ENCODE results near the gene GNAI3.

GNAI3 gene

DNA sequence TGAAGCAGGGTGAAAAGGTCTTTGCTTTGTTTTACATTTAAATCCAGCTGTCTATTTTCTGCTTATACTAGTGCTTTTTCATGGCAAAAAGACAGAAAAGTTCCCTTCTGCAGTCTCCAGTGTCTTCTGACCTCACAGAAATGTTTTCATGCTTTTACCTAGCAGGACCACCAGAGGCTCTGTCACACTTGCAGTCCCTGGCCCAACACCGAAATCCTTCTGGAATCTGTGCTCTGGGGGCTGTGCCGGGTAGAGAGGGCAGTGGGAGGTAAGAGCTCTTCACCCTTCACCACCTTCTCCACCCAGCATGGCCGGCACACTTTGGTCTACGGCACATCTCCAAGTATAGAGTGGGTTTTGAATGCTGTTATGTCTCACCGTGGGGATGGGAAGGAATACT is 50.2 kb downstream of the GNAI3 start:
- no peak for DNase-seq

DNA sequence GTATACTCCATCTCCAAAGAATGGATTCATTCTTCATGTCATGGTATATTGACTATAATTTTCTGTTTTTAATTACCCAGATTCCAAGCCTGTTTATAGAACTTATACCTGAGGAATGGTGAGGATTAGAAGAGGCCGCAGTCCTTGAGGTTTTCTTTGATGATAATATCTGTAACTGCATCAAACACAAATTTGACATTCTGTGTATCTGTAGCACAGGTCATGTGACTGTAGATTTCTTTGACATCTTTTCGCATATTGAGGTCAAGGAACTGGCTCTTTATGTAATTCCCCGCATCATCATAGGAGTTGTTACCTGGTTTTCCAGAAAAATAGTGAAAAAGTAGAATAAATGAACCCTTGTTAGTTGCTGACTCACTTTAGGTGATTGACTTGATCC is 54.8 kb downstream of the GNAI3 start:
- DNase-seq = no peak

DNA sequence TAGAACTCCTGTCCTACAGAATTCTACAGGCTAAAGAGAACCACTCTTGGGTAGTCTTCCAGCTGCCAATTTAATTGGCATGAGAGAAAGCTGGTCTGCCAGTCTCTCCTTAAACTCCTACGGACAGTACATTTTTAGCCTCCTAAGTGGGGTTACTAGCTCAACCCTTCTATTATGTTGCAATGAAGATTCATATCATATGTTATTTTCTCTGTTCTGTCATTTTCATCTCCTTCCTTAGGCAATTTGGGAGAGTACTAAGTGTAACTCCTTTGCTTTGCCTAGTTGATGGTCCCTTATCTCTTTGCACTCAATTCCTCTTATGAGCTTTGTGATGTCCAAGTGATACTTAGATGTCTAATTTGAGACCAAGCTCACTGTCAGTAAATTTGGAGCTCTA is 57.0 kb downstream of the GNAI3 start:
- DNase-seq = no peak

DNA sequence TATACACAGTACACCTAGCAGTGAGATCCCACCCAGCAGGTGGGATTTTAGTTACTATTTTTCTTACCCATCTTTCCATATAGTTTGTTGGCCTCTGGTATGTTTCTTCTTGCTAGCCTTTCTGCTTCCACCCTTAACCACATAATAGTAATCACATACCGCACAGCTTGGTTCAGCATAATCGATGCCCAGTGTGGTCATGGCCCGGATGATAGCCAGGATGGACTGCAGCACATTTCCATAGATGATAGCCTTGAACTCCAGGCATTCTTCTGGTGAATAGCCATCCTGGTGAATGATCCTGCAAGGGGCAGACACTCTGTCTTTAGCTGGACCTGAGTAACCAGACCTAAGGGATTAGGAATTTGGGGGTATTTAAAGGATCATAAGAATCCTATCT is 61.5 kb downstream of the GNAI3 start:
- DNase-seq = no peak

DNA sequence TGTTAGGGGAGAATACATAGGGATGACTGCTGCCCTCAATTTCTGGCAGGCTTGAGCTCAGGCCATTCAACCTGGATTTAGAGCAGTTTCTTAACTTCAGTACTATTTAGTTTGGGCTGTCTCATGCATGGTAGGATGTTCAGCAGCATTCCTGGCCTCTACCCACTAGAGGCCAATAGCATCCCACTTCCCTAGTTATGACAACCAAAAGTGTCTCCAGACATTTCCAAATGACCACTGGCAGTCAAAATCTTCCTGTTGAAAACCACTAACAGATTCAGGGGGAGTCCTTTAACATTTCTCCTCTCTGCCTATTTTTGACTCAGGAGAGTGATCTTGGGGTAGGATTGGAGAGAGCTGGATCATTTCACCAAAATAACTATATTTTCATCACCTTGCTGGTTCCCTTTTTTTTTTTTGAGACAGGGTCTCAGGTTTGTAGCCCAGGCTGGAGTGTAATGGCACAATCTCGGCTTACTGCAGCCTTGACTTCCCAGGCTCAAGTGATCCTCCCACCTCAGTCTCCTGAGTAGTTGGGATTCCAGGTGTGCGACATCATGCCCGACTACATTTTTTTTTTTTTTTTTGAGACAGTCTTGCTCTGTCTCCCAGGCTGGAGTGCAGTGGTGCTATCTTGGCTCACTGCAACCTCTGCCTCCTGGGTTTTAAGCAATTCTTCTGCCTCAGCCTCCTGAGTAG is 62.3 kb downstream of the GNAI3 start:
- DNase-seq = no peak

DNA sequence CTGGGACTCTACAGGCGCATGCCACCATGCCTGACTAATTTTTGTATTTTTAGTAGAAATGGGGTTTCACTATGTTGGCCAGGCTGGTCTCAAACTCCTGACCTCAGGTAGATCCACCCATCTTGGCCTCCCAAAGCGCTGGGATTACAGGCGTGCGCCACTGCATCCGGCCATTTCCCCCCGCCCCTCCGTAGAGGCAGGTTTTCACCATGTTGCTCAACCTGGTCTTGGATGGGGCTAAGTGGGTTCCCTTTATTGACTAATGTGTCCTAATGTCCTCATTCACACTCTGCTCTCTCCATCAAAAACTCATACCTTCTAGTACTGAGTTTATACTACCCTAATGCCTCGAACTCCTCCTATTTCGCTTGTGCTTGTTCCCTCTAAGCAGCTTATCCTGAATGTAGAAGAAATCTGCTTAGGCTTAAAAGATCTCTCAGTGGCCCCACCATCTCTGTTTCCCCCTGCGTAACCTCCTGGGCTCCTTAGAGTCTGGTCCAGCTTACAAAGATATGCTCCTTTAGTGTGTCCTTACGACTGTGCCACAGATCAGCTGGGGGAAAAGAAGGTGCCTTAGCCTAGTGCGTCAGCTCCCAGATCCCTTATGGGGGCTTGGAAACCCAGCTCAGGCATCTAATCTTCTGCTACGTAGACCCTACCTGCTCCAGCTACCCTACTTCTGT is 63.0 kb downstream of the GNAI3 start:
- no peak for DNase-seq

DNA sequence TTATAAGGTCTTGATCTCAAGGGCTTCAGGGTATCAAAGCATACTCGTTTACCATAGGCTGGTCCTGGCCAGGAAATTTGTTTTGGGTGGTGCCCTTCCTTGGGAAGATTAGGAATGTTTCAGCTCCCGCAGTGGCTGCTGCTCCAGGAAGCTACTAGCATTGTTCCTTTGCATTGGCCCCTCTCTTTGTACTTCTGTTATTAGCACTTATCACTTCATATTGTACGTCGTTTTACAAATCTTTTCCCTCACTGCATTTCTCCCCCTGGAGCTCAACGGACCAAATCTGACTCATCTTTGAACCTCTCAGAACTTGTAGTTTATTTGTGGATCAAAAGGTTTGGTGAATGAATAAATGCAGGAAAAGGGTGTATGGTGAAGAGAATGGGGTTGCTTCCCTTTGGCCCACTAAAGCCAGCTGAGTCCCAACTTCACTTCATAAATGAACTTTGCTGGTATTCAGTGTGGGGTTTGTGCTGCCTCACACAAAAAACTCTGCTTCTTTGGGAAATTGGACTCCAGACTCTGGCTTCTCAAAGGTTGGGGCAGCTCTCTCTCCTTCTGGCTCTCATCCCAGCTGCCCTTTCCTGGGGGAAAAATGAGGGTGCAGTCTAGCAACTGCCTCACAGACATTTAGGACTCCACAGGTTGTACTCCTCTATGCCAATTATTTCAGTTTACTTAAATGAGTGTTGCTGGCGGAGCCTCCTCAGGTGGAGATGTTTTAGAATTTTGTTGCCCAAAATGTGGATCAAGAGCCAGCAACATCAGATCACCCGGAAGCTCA is 65.1 kb downstream of the GNAI3 start:
- DNase-seq = no peak

DNA sequence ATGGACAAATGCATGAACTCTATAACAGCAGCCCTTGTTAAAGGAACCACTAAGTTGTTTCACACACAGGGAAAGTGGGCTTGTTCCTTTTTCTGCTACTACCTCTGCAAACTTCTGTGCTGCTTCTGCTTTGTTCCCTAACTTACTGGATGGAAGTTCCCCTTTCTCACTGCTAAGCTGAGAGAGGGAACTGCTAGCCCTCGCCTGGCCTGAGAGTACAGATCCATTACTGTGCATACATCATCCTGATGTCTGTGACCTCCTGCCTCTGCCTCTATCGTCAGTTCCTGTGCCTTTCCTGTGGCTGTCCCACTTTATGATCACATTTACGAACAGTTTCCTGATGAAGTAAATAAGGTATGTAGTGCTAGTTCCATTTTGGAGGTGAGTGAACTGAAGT is 67.5 kb downstream of the GNAI3 start:
- no peak for DNase-seq

DNA sequence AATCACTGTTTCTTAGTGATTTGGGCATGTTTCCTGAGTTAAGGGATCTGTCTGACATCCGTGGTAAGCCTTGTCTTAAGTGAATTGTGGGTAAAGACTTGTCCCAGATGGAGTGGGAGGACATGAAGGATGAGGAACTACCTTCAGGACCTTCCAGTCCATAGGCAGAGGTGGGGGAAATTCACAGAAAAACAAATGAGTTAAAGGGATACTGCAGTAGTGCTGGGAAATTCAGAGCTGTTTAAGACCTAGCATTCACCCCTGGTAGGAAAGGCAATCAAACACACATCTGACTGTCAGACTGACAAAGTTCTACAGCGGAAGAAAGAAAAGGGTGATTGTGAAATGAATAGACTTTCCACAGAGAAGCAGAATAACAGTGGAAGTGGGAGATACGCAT is 68.0 kb downstream of the GNAI3 start:
- no peak for DNase-seq

DNA sequence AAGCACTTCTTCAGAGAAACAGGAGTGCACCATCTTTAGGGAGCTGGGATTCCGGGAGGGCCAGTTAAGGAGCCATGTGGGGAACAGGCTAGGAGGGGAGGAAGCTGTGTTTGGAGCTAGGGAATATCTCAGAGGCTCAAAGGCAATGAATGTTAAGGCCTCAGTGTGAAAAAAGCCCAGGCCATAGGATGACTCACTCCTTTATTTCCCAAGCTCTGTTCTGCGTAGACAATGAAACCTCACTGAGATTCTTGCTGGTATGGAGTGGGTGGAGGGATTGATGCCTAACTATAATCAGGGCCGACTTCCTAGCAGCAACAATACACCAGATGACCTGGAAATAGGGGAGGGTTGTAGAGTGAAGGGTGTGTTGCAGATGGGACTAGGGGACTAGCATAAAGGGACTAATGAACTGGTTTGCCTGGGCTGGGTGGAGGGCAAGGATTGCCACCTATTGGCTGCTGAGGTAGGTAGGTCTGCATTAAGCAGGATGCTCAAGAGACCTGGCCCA is 68.9 kb downstream of the GNAI3 start:
- no peak for DNase-seq

DNA sequence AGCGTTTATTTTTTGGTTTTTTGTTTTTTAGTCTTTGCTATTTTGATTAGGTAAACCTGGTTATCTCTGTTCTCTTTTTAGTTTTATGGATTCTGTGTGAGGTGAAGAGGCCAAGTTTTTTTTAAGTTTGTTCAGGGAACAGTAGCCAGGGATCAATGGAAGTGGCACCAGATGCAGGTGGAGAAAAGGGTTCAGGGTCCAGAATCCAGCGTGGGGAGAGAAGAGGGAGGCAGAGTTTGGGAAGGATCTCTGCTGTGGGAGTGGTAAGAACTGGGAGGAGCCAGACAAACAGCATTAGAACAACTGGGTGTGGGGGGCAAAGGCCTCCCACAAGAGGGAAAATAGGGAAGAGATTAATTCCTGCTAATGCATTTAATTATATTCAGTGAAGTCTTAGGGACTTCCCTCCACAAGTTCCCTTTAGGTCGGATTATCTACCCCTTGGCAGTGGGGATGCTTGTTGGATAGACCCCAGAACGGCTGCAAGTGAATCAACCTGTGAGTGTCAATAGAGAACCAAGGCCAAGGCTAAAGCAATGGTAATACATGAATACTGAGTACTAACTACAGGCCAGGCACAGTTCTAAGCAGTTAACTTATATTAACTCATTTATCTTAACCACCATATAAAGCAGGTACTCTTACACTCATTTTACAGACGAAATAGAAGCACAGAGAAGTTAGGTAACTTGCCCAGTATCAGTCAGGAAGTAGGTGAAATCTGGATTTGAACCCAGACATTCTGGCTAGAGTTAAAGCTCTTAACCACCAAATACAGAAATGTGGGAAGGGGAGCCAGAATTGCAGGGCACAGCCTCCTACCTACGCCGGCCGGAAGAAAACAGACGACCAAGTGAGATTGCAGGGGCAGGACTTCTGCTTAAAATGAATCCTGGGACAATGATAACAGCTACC is 70.5 kb downstream of the GNAI3 start:
- DNase-seq = no peak

DNA sequence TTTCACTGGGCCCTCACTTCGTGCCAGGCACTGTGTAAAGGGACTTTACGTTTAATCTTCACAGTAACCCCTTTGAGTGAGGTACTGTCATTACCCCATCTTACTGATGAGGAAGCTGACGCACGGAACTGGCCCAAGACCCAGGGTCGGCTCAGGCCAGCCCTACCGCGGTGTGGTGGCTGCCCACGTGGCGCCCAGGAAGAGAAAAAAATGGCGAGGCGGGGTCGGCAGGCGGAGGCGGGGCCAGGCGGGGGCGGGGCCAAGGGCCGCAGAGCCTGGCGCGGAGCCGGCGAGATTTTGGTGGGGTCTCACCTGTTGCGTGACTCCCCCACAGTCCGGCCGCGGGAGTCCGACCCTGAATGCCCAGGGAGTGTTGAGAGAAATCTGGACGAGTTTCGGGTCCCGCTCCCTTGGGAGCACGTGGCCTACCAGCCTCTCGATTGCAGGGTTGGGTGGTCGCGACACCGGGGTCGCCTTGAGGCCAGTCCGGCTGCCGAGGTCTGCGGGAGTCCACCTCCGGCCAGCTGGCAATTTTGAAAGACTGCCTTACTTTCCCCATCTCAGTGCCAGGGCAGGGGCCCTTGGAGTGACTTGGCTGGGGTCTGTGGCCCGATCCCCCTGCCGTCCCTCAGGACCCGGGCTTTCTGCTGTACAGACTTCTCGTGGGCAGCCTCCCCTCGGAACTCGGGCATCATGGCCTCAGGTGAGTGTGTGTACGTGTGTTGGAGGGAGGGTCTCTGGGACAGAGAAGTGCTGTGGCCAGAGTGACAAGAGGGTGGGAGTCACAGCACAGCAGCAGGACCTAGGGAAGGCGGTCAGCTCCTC is 71.4 kb downstream of the GNAI3 start, which contains the start of the genes AMPD2 and GNAT2:
TSS of gene AMPD2 (plus strand) at position 262 of the 825 bp plus-strand sequence. CDS start 1,339 bp downstream, outside the sequence.
TSS of gene GNAT2 (minus strand) at position 41 of the 825 bp plus-strand sequence. CDS start 6,746 bp downstream, outside the sequence.
- peak; percentile 76 for DNase-seq

DNA sequence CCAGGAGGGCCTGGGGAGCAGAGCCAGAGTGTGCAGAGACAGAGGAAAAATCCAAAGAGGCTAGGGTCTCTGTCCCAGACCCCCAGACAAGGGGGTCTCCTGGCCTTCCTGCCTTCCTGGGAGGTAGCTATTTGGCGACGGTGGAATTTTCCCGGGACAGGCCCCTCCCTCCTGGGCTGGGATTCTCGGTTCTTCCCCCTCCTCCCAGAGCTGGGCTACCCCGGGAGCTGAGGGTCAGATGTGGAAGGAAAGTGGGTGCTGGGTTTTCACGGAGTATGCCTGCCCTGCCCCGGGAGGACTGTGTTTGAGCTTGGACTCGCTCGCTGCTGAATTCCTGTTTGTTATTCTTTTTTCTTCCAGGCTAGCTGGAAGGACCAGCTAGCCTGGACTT is 72.0 kb downstream of the GNAI3 start:
- no peak for DNase-seq

DNA sequence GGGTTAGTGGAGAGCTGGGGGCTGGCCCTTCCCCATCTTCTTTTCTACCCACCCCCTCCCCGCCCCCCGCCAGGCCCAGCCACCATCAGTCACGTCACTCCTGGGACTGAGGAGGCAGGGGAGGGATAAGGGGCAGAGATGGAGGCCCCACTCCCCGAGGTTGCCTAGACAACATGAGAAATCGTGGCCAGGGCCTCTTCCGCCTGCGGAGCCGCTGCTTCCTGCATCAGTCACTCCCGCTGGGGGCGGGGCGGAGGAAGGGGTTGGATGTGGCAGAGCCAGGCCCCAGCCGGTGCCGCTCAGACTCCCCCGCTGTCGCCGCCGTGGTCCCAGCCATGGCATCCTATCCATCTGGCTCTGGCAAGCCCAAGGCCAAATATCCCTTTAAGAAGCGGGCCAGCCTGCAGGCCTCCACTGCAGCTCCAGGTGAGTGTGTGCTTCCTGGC is 72.4 kb downstream of the GNAI3 start:
- peak; percentile 98 for DNase-seq

DNA sequence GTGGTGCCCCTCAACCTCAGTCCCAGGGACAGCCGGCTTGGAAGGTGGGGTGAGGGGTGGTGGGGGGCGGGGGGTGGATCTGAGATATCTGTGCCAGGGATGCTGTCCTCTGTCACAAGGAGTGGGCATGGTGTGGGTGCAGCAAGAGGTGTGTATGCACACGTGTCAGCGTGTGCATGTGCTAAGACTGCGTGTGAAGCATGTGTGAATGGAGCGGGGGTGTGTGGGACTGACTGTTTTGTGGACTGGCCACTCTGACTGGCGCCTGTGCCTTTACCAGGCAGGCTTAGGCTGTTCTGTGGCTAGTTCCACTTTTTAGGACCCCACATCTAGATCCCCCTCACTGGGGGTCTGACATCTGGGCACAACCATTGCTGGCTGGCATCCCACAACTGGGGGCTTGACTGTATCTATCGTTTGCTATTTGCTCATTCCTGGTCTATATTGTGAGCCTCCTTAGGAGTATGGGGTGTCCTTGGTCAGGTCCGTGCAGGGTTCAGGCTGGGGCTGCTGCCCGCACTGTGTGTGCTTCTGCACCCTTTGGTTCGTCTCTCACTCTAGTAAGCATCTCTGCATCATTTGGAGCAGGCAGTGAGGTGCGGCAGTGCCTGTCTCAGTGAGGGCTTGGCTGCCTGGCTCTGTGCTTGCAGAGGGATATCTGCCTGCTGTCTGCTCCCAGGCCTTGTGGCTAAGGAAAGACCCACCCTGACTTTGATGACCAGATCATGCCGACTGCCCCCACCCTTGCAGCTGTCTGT is 73.1 kb downstream of the GNAI3 start:
- peak; percentile 38 for DNase-seq

DNA sequence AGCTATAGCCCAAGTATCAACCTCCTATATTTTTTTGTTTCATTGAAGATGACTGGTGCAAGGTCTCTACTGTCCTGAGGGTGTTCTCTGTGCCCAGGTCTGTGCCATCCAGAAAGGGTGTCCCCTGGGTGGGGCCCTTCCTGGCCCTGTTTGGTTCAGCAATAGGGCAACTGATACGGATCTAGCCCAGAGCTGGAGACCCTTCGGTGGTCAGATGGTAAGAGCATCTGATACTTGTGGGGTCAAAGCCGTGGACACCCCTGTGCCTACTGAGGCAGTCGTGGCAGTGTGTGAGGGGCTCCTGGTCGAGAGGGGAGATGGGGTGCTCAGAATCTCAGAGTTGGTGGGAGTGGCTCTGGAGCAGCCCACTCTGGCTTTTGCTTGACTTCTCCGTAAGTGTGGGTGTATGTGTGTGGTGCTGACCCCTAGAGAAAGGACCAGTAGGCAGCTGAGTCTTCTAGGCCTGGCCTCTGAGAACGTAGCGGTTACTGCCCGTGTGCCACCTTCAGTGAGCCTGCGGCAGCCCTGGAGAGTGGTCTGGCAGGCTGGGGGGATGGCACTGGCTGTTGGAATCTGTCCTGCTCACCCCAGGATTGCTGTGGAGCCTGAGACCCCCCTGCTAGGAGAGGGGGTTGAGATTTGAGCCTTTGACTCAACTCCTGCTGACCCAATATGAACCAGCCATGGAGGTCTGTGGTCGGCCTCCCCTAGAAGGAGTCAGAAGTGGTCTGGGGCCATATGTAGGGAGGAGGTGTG is 73.9 kb downstream of the GNAI3 start:
- no peak for DNase-seq

DNA sequence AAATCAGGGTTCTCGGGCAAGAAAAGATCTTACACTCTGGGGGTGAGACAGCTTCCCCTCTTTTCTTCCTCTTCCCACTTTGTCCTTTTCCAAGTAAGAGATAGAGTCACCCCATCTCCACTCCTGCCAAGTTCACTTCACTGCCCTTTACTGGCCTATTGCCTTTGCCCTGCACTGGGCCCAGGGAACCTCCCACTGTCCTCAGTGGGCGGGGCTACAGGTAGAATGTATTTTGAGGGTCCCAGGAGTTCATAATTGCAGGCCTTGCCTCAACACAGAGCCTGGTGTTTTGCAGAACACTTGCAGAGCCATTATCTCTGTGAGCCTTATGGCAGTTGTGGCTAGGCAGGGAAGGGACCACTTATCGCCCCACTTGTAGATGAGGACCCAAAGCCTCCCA is 74.5 kb downstream of the GNAI3 start:
- no peak for DNase-seq

DNA sequence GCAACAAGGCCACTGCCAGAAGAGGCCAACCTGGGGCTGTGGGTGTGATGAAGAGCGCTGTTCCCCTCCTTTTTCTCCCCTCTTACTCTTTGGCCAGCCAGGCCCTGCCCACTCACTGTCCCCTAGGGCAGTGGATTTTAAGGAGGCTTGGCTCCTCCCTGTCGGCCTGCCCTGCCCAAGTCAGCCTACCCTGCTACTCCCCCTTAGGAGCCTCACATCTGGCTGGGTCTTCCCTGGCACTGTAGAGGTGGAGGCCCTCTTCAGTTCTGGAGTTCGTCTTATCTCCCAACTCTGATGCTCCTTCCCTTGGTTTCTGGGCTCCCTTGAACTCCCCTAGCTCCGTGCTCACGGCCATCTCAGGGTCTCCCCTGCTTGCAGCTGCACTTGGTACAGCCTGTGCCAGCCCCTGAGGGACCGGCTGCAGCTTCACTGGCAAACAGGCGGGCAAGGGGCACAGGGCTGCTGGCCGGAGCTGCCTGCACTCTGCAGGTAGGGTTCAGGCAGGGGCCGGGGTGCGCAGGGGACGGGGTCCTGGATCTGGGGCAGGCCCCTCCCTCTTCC is 75.3 kb downstream of the GNAI3 start:
- DNase-seq = no peak

DNA sequence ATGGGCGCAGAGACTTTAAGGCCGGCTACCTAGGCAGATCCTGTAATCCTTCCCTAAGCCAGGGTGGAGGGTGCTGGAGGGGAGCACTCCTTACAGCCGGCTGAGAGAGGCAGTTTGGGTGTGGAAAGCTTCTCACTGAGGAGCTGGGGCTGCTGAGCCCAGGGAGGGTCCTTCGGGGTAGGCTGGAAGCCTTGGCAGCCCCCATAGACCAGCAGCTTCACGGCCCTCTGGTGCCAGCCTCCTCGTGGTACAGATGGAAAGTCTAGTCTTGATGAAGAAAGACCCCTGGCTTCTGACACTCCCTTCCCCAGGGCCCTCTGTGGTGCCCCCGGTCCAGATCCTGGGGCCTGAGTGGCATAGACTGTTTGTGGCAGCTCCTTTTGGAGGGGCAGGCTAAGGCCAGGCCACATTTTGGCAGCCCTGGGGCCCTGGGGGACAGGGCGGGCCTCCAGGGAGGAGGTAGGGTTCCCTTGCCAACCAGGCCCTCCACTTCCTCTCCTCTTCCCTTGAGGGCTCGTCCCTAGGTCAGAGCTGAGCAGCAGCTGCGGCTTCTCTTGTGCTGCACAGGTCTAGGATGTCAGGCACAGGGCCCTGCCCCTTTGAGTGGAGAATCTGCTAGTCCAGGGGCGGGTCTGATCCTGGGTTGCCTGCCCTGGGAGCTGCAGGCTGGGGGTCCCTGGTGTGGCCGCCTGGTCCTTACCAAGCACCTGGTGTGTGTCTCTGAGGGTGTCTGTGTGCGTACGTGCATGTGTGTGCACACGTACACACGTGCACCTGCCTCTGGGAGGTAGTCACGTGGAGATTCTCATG is 76.0 kb downstream of the GNAI3 start:
- no peak for DNase-seq

Data from activated naive CD4-positive, alpha-beta T cell treated with Interleukin-2 at 50 U/mL for 16 hours (primary cell).